ENCODE data around the gene COL4A2.

COL4A2 gene

GRCh38 chr13:110291286-110291685, 15.8 kb upstream of the COL4A2 start:
- no peak for DNase-seq

- no peak for DNase-seq
These were observed 14.0 kb upstream of the COL4A2 start for GRCh38 chr13:110293037-110293436.

GRCh38 chr13:110293649-110294048, 13.4 kb upstream of the COL4A2 start:
- DNase-seq, result no peak

- no peak for DNase-seq
These were observed 12.9 kb upstream of the COL4A2 start for GRCh38 chr13:110294146-110294545.

- no peak for DNase-seq
These were observed 12.5 kb upstream of the COL4A2 start for GRCh38 chr13:110294622-110295021.

GRCh38 chr13:110297011-110297410, 10.1 kb upstream of the COL4A2 start:
- DNase-seq, result no peak

DNA sequence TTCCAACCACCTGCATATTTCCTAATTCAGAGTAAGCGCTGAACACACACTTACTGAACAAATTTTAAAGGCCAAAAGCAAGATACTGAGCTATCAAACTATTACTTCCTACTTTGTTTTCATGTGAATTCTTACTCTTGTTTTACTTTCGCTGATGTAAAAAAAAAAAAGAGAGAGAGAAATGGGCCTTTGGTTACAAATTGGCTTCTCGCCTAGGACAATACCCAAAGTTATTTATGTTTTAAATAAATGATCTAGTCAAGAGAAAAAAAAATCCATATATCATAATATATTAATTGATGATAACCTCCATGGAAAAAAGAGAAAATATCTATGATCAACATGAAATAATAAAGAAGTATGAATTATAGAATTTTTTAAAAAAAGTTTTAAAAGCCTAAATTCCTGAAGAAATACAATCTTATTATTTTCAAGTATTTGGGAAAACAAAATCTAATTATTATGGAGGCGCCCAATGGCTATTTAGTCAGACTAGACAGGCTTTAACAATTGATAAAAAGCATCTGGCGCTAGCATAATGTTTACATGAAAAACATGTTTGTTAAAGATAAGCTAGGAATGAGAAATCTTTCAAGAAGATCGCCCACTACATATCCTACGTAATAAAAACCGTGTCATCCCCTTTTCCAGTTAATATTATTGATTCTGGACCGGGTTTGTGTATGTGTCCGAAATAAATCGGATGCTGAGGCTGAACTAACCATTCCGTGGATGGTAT, 9.1 kb upstream of the COL4A2 start:
- no peak for DNase-seq

- DNase-seq, result no peak
These were observed 8.4 kb upstream of the COL4A2 start for GRCh38 chr13:110298505-110299282.

DNA sequence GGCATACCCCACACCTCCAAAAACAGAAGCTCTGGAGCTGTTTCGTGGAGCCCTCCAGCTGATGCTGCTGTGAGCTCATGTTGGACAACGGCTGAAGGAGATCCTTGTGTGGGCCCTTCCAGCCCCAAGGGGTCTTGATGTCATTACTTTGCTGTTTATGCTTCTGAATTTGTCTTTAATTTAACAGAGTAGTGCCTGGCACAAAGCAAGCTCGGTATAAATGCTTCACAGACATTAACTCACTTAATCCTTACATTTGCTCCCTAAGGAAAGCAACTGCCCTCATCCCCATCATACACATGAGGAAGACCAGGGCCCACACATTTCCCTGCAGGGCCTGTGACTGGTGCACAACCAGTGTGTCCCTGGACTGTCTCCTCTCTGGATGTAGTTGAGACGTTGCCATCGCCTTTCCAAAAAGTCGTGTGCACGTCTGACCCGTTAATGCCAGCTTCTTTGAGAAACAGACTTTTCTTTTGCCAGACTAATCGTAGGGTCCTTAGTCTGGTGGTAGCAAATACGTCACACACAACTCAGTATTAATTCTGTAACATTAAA, 7.7 kb upstream of the COL4A2 start:
- DNase-seq, result no peak

DNA sequence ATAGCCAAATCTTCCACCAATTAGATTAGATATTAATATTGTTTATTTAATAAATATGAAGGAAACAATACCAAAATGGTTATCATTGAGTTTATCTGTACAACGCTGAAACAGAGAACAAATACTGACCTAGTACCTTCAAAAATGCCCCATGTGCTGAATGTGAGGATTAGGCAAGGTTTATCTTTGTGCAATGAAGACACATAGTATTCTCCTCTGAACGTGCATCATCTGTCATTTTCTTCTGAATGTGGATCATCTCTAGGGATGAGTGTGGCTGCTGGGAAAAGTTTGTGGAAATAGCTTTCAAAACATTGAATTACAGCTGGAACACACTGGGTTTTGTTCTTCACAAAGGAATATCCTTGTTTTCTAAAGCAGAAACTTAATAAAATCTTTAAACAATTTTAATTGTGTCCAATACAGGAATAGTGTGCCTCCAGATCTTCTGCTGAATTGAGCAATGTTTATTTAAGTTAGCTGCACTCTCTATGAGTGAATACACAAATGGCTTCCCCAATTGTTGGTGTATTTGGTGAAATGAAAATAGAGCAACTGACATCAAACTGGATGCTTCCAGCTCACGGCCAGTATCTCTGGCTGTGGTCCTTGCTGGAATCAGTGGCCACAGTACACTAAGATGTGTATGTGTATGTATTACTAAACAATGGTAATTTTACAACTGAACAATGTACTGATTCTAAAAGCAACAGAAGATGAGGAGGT, 6.8 kb upstream of the COL4A2 start:
- DNase-seq, result no peak

DNA sequence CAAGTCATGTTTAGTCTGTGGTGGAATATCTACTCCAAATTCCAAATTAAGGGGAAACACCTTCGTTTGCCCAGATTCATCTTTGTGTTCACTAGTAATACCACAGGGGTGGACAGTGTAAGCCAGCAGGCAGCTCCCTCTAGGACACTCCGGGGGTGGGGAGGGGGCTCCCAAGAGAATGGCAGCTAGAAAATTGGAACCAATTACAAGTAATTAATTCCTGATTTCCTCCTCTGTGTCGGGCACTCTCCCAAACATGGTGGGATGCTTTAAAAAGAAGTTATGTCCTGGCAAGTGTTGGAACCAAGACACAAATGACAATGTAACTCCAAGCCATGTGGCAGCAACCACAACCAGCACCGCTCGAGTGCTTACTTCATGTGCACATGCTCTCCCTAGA, 6.0 kb upstream of the COL4A2 start:
- DNase-seq, result no peak

DNA sequence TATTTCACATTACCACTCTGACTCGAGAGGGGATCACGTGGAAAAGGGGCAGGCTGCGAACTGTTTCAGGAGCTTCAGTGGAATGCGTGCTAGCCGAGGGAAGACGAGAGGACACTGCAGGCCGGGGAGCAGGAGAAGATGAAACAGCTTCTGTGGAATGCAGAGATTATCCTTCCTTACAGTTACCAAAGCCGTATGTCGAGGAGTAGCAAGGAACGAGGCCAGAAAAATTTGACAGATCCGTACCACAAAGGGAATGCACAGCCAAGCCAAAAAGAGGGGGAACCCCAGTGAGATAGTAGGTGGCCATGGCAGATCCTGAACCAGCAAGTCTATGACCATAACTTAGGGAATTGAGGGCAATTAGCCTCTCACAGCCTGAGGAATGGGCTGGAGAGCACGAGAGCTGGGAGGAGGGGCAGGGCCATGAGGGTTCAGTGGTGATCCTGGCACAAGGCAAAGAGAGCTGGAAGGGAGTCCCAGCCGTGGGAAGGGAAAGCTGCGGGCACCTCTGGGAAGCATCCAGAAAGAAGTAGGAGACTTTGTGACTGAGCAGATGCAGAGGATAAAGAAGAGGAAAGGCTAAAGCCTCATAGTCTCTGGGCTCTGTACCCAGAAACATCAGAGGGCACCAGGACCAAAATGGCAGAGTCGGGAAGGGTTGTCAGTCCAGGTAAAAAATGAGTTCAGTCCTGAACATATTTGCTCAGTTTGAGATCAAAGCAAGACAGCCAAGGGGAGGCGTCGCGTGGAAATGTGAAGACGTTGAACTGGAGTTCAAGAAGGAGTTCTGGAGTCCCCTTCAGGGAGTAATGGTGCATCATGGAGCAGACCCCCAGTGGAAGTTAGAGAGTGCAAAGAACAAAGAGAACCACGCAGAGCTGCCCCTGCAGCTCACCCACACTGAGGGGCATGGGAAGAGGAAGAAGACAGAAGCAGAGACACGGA, 5.2 kb upstream of the COL4A2 start:
- DNase-seq, result no peak

GRCh38 chr13:110302997-110303396, 4.1 kb upstream of the COL4A2 start:
- no peak for DNase-seq

GRCh38 chr13:110303644-110304043, 3.4 kb upstream of the COL4A2 start:
- DNase-seq, result no peak

GRCh38 chr13:110304256-110304655, 2.8 kb upstream of the COL4A2 start:
- DNase-seq, result no peak

DNA sequence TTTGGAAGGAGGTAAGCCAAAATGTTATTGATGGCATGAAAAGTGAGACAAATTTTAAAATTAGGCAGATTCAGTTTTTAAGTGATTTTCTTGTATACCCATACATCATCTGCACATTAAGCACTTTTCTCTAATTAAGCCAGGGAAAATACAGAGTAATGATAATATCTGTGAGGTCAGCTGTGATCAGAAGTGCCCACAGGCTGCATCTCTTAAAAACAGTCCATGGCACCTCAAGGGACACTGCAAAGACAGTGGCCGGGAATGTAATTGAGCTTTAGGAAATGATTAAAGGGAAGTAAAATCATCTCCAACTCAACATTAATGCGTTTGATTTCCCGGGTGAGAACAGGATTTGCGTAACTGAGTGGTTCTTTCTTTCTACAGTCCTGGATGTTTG, 2.1 kb upstream of the COL4A2 start:
- DNase-seq, result no peak

DNA sequence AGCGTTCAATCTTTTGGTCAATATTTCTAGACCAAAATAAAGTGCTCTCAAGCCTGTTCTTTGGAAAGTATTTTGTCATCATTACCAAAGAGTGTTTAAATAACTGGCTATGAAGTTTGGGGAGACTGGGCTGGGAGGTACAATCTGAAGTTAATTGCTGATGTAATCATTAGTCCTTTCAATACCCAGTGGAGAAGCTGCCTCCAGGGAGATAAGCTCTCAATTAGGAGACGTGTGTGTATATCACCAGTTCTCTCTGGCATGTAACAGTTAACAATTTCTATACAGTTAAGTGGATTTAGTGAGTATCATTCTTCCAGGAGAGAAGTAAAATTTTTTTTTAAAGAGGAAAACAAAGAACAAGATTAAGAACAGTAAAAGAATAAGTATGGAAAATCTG, 1.5 kb upstream of the COL4A2 start:
- DNase-seq, result no peak

- no peak for DNase-seq
These were observed 1.1 kb upstream of the COL4A2 start for GRCh38 chr13:110305949-110306339.

GRCh38 chr13:110306340-110306959, 634 bp upstream of the COL4A2 start:
- no peak for DNase-seq

DNA sequence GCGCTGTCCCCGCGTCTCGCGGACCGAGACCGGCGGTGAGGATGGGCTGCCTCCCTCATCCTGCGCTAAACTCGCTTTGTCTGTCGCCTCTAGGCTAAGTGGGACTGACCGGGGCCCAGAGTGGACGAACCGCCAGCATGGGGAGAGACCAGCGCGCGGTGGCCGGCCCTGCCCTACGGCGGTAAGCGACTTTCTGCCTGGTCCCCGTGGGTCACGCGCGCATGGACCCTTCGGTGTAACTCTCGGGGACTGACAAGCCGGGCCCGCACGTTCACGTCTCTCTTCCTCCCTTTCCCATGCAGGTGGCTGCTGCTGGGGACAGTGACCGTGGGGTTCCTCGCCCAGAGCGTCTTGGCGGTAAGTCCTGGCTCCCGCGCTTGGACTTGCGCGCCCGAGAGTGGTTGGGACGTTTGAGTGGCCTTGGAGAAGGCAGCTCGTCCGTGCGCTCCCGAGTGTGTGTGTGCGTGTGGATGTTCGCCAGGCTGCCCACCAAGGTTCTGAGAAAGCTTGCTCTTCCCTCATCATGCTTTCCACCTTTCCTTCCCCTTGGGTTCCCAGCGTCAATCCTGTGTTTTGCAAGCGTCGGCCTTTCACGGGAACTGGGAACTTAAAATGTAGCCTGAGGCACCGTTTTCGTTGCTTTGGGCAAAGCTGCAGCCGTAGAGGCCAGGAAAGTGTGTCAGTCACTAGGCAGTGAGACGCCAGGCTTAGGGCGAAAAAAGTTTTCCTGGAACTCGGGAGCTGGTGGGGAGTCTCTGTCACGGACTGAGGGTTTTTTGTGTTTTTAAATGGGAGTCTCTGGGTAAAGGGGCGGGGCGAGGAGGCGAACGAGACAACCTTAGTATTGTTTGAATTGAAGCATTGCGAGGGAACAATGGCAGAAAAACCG, 927 bp downstream of the COL4A2 start:
- DNase-seq, result no peak
